Endodermal cell (in vitro differentiated cells): ENCODE measurements around the gene NACC2. TPM values are rescaled to one million over a fixed set of nuclear protein-coding genes. Genes with fewer than 3 reads are reported as not detected.

Source experiments
- DNase-seq: peaks from one replicate; pipeline ENCODE4 v3.0.0-alpha.2; 2017
- H3K27ac ChIP-seq: 2 replicates; pipeline ENCODE4 v1.5.1; 2013; ENCODE audit warnings: mild to moderate bottlenecking, low read depth, low read length, moderate library complexity
- H3K27me3 ChIP-seq: 2 replicates; pipeline ENCODE4 v1.6.1; 2013; ENCODE audit warnings: mild to moderate bottlenecking, low read length, moderate library complexity; ENCODE audit not compliant: insufficient read depth, control insufficient read depth, poor library complexity, severe bottlenecking
- H3K36me3 ChIP-seq: 2 replicates; pipeline ENCODE4 v1.7.0; 2013; ENCODE audit warnings: mild to moderate bottlenecking, low read length, moderate library complexity; ENCODE audit not compliant: control insufficient read depth, insufficient read depth
- H3K4me1 ChIP-seq: one replicate; pipeline ENCODE4 v1.7.0; 2013; ENCODE audit warnings: low read length; ENCODE audit not compliant: control insufficient read depth, insufficient read depth
- H3K4me3 ChIP-seq: 2 replicates; pipeline ENCODE4 v1.5.1; 2013; ENCODE audit warnings: mild to moderate bottlenecking, low read length, moderate library complexity
- H3K9ac ChIP-seq: 2 replicates; pipeline ENCODE4 v1.6.1; 2013; ENCODE audit warnings: mild to moderate bottlenecking, low read length, moderate library complexity; ENCODE audit not compliant: poor library complexity, severe bottlenecking; ENCODE audit errors: extremely low read depth
- H3K9me3 ChIP-seq: 2 replicates; pipeline ENCODE4 v1.6.1; 2013; ENCODE audit warnings: mild to moderate bottlenecking, low read length, moderate library complexity; ENCODE audit not compliant: control insufficient read depth
- H3K27ac Mint-ChIP-seq: 2 replicates; pipeline ENCODE4 v1.8.0; 2020; ENCODE audit warnings: mixed read lengths
- H3K27me3 Mint-ChIP-seq: 2 replicates; pipeline ENCODE4 v1.8.0; 2021; ENCODE audit warnings: mild to moderate bottlenecking, mixed read lengths; ENCODE audit not compliant: insufficient read depth
- H3K36me3 Mint-ChIP-seq: 2 replicates; pipeline ENCODE4 v1.8.0; 2020; ENCODE audit warnings: low read depth, mixed read lengths
- H3K4me1 Mint-ChIP-seq: 2 replicates; pipeline ENCODE4 v1.8.0; 2020; ENCODE audit warnings: mixed read lengths
- H3K4me3 Mint-ChIP-seq: 2 replicates; pipeline ENCODE4 v1.8.0; 2020; ENCODE audit warnings: mild to moderate bottlenecking, moderate library complexity, mixed read lengths
- H3K9me3 Mint-ChIP-seq: 2 replicates; pipeline ENCODE4 v1.8.0; 2020; ENCODE audit warnings: mild to moderate bottlenecking, mixed read lengths
- CTCF ChIP-seq: fragments of 200-600 bp; sonication (generic); conservative IDR thresholded peaks from 2 replicates; pipeline ENCODE4 v1.5.0; 2021; ENCODE audit warnings: antibody characterized with exemption, mild to moderate bottlenecking
- WGBS, 2 experiments: methylation state at CpG; one replicate each; pipeline versions ENCODE4 v1.1.5 to v1.1.7; 2013; ENCODE audit warnings: missing lambda C conversion rate in 2 of 2, mixed read lengths in 1 of 2; ENCODE audit not compliant: insufficient coverage in 1 of 2, insufficient read length in 1 of 2; 5-methylcytosine and 5-hydroxymethylcytosine counted together
- total RNA-seq, 2 donors: library from RNA; stranded (reverse); fragmentation: NEBNext Ultra II Directional in 1 of 2; extraction: Animal tissue kit (Norgen Biotek cat#: 25700) in 1 of 2; gene quantifications; 2 replicates in 1 of 2; 3 replicates in 1 of 2; pipeline ENCODE4 v1.2.1, GENCODE V29; 2021

NACC2 gene
- total RNA-seq, 2 donors from 2014 or later = 12.4 to 16.7 TPM

- Mint-ChIP-seq H3K4me1 (peaks cover 9% of the 10 kb centered on the region), H3K36me3 (peaks cover 4% of the 10 kb centered on the region), H3K27ac (no peak overlapping the region), H3K27me3 (no peaks in the 10 kb centered on the region), H3K9me3 (no peaks in the 10 kb centered on the region), H3K4me3 (no peak overlapping the region)
- H3K36me3 ChIP-seq = no peaks in the 10 kb centered on the region
- 90 to 92% methylated on average over 5 to 12 of the region's 12 CpGs for WGBS, 2 experiments
- H3K27ac ChIP-seq = no peak overlapping the region
- no peak for DNase-seq
- no peak for TF ChIP-seq CTCF
- H3K4me3 ChIP-seq = no peak overlapping the region
- no peak overlapping the region for H3K9ac ChIP-seq
- H3K27me3 ChIP-seq = no peaks in the 10 kb centered on the region
- H3K9me3 ChIP-seq = no peaks in the 10 kb centered on the region
- no peaks in the 10 kb centered on the region for H3K4me1 ChIP-seq
Measured at GRCh38 chr9:136058801-136059302, 36.2 kb downstream of the NACC2 start.

GRCh38 chr9:136058084-136058483, 37.0 kb downstream of the NACC2 start:
- no peaks in the 10 kb centered on the region for H3K36me3 ChIP-seq
- no peaks in the 10 kb centered on the region for H3K4me1 ChIP-seq
- peaks cover 2% of the 10 kb centered on the region for H3K27me3 ChIP-seq
- H3K36me3 Mint-ChIP-seq = peaks cover 4% of the 10 kb centered on the region
- H3K9me3 Mint-ChIP-seq = no peaks in the 10 kb centered on the region
- H3K4me3 ChIP-seq = no peak overlapping the region
- no peak overlapping the region for H3K4me3 Mint-ChIP-seq
- peaks cover 3% of the 10 kb centered on the region for H3K27me3 Mint-ChIP-seq
- no peak for DNase-seq
- peak overlapping the region; percentile 44 for H3K27ac ChIP-seq
- peaks cover 11% of the 10 kb centered on the region for H3K4me1 Mint-ChIP-seq
- H3K27ac Mint-ChIP-seq = no peak overlapping the region
- H3K9me3 ChIP-seq = no peaks in the 10 kb centered on the region
- no peak for TF ChIP-seq CTCF
- no peak overlapping the region for H3K9ac ChIP-seq
- 88 to 95% methylated on average over 4 to 13 of the region's 13 CpGs for WGBS, 2 experiments

GRCh38 chr9:136057236-136058081, 37.6 kb downstream of the NACC2 start:
- peaks cover 8% of the 10 kb centered on the region for H3K27me3 ChIP-seq
- H3K9ac ChIP-seq = no peak overlapping the region
- Mint-ChIP-seq H3K4me1 (peaks cover 12% of the 10 kb centered on the region), H3K36me3 (peaks cover 3% of the 10 kb centered on the region), H3K27me3 (peaks cover 6% of the 10 kb centered on the region), H3K27ac (no peak overlapping the region), H3K4me3 (no peak overlapping the region), H3K9me3 (no peaks in the 10 kb centered on the region)
- no peak overlapping the region for H3K4me3 ChIP-seq
- DNase-seq = peak; percentile 72
- H3K36me3 ChIP-seq = no peaks in the 10 kb centered on the region
- 87 to 96% methylated on average over 11 to 30 of the region's 30 CpGs for WGBS, 2 experiments
- no peaks in the 10 kb centered on the region for H3K9me3 ChIP-seq
- H3K27ac ChIP-seq = peak overlapping the region; percentile 44
- peaks cover 3% of the 10 kb centered on the region for H3K4me1 ChIP-seq
- TF ChIP-seq CTCF = no peak
